Neural progenitor cell (in vitro differentiated cells): ENCODE data around the gene FAM163A. TPM values are rescaled to one million over a fixed set of nuclear protein-coding genes. Genes with fewer than 3 reads are reported as not detected.

Experiments
- DNase-seq: peaks from one replicate; pipeline ENCODE4 v3.0.0-alpha.2; 2016; ENCODE audit warnings: low spot score
- H2AFZ ChIP-seq: fragments of 200-600 bp; sonication (generic); replicated peaks from 2 replicates; pipeline ENCODE4 v1.6.1; 2016; ENCODE audit warnings: antibody characterized with exemption
- H3F3A ChIP-seq: fragments of 200-600 bp; sonication (generic); 2 replicates; pipeline ENCODE4 v1.6.1; 2016; ENCODE audit warnings: antibody characterized with exemption, low read depth
- H3K27ac ChIP-seq: fragments of 200-600 bp; sonication (generic); 2 replicates; pipeline ENCODE4 v1.5.1; 2016; ENCODE audit warnings: mild to moderate bottlenecking
- H3K27me3 ChIP-seq: fragments of 200-600 bp; sonication (generic); 2 replicates; pipeline ENCODE4 v1.6.1; 2016; ENCODE audit warnings: mild to moderate bottlenecking, moderate library complexity
- H3K36me3 ChIP-seq: fragments of 200-600 bp; sonication (generic); 2 replicates; pipeline ENCODE4 v1.5.1; 2016
- H3K4me1 ChIP-seq: fragments of 200-600 bp; sonication (generic); 2 replicates; pipeline ENCODE4 v1.6.1; 2016; ENCODE audit warnings: mixed run types
- H3K4me2 ChIP-seq: fragments of 200-600 bp; sonication (generic); 2 replicates; pipeline ENCODE4 v1.6.1; 2016
- H3K4me3 ChIP-seq: fragments of 200-600 bp; sonication (generic); 2 replicates; pipeline ENCODE4 v1.5.1; 2016
- H3K79me2 ChIP-seq: fragments of 200-600 bp; sonication (generic); 2 replicates; pipeline ENCODE4 v1.6.1; 2016; ENCODE audit warnings: low read depth
- H3K9ac ChIP-seq: fragments of 200-600 bp; sonication (generic); 2 replicates; pipeline ENCODE4 v1.6.1; 2016
- H3K9me3 ChIP-seq: fragments of 200-600 bp; sonication (generic); 2 replicates; pipeline ENCODE4 v1.5.1; 2016; ENCODE audit warnings: low read depth
- H4K20me1 ChIP-seq: fragments of 200-600 bp; sonication (generic); 2 replicates; pipeline ENCODE4 v1.6.1; 2016; ENCODE audit warnings: low read depth
- H3K27ac Mint-ChIP-seq: 3 replicates; pipeline ENCODE4 v1.8.0; 2021; ENCODE audit warnings: mixed read lengths
- H3K27me3 Mint-ChIP-seq: 2 replicates; pipeline ENCODE4 v1.8.0; 2022; ENCODE audit warnings: low read depth, mild to moderate bottlenecking, inconsistent platforms, moderate library complexity, mixed read lengths; ENCODE audit not compliant: insufficient read depth
- H3K36me3 Mint-ChIP-seq: 3 replicates; pipeline ENCODE4 v1.8.0; 2021; ENCODE audit warnings: mixed read lengths
- H3K4me1 Mint-ChIP-seq: 3 replicates; pipeline ENCODE4 v1.8.0; 2021; ENCODE audit warnings: mixed read lengths
- H3K4me3 Mint-ChIP-seq: 3 replicates; pipeline ENCODE4 v1.8.0; 2021; ENCODE audit warnings: mild to moderate bottlenecking, moderate library complexity, mixed read lengths
- H3K9me3 Mint-ChIP-seq: 3 replicates; pipeline ENCODE4 v1.8.0; 2020; ENCODE audit warnings: mixed read lengths
- CTCF ChIP-seq: fragments of 200-600 bp; sonication (generic); IDR thresholded peaks from 2 replicates; pipeline ENCODE4 v1.5.1; 2017; ENCODE audit warnings: antibody characterized with exemption, mild to moderate bottlenecking
- EZH2 ChIP-seq: fragments of 200-600 bp; sonication (generic); IDR thresholded peaks from 2 replicates; pipeline ENCODE4 v1.6.1; 2017; ENCODE audit warnings: antibody characterized with exemption, mild to moderate bottlenecking, moderate library complexity
- EZH2phosphoT487 ChIP-seq: fragments of 200-600 bp; sonication (generic); IDR thresholded peaks from 2 replicates; pipeline ENCODE4 v1.6.1; 2017; ENCODE audit warnings: antibody characterized with exemption
- total RNA-seq: library from RNA; depleted of rRNA; stranded (reverse); fragments of >200 nt; gene quantifications from 2 replicates; pipeline ENCODE4 v1.2.3, GENCODE V29; 2015; ENCODE audit warnings: low replicate concordance

Gene FAM163A
- total RNA-seq, 1 donor from 2014 or later: 0.11 TPM

DNA sequence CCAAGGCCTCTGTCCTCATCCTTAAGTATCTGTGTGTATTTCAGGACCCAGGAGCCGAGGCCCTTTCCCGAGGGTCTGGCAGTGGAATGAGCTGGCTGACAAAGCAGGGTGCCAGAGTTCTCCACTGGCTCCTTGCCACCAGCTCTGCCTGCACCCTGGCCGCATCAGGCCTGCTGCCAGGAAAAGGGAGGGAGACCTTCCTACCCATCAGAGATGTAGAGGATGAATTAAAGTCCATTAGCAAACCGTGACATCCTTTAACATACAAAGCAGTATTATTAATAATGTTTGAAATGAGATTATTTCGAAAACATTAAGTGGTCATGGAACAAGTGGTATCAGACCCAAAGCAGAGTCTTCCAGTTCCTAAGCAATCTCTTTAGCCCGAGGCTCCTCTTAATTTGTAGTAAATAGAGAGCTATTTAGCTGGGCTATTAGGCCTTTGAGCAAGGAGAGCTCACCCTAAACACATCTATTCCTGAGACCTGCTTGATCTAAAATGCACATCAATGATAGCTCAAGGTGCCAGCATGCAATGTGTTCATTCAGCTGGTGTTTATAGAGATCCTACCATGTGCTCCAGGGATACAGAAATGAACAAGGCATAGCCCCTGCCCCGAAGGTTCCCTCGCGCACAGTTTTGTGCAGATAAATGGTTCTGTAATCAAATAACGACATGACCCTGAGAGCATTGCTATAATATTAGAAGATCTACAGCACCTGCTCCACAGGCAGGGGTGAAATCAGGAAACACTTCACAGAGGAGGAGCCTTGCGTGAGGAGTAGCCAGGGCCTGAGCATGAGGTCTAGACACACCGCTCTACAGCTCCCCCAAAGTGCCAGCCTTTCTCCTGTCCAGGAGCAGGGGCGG is 44.0 kb downstream of the FAM163A start:
- Histone ChIP-seq H4K20me1 (no peaks in the 10 kb centered on the region), H2AFZ (no peak overlapping the region), H3K4me1 (peaks cover 5% of the 10 kb centered on the region), H3F3A (no peaks in the 10 kb centered on the region), H3K9ac (no peak overlapping the region), H3K36me3 (no peaks in the 10 kb centered on the region), H3K79me2 (no peaks in the 10 kb centered on the region), H3K4me2 (no peak overlapping the region), H3K9me3 (no peaks in the 10 kb centered on the region), H3K4me3 (no peak overlapping the region), H3K27me3 (no peaks in the 10 kb centered on the region), H3K27ac (no peak overlapping the region)
- Mint-ChIP-seq H3K27ac (no peak overlapping the region), H3K36me3 (no peaks in the 10 kb centered on the region), H3K4me3 (no peak overlapping the region), H3K27me3 (no peaks in the 10 kb centered on the region), H3K4me1 (peaks cover 19% of the 10 kb centered on the region), H3K9me3 (no peaks in the 10 kb centered on the region)
- DNase-seq: no peak
- TF ChIP-seq EZH2phosphoT487 (no peak), CTCF (no peak)

GRCh38 chr1:179788259-179788658 is 45.2 kb downstream of the FAM163A start:
- TF ChIP-seq EZH2phosphoT487 (no peak), CTCF (no peak), EZH2 (no peak)
- Histone ChIP-seq H3K4me1 (peaks cover 5% of the 10 kb centered on the region), H3K9ac (no peak overlapping the region), H3K27ac (no peak overlapping the region), H3F3A (no peaks in the 10 kb centered on the region), H4K20me1 (no peaks in the 10 kb centered on the region), H3K4me3 (no peak overlapping the region), H3K36me3 (no peaks in the 10 kb centered on the region), H2AFZ (peak overlapping the region; percentile 72), H3K4me2 (no peak overlapping the region), H3K27me3 (no peaks in the 10 kb centered on the region), H3K9me3 (no peaks in the 10 kb centered on the region), H3K79me2 (no peaks in the 10 kb centered on the region)
- peaks cover 4% of the 10 kb centered on the region for H3K27me3 Mint-ChIP-seq
- H3K36me3 Mint-ChIP-seq: no peaks in the 10 kb centered on the region
- peaks cover 19% of the 10 kb centered on the region for H3K4me1 Mint-ChIP-seq
- no peak overlapping the region for H3K27ac Mint-ChIP-seq
- H3K4me3 Mint-ChIP-seq: no peak overlapping the region
- DNase-seq: peak; percentile 36
- no peaks in the 10 kb centered on the region for H3K9me3 Mint-ChIP-seq

- TF ChIP-seq EZH2phosphoT487: no peak
- no peak for TF ChIP-seq EZH2
- no peak for TF ChIP-seq CTCF
- no peak overlapping the region for H3K4me3 Mint-ChIP-seq
- no peaks in the 10 kb centered on the region for H3K27me3 ChIP-seq
- no peaks in the 10 kb centered on the region for H3K9me3 ChIP-seq
- no peak overlapping the region for H3K27ac Mint-ChIP-seq
- DNase-seq: no peak
- no peaks in the 10 kb centered on the region for H3K9me3 Mint-ChIP-seq
- no peaks in the 10 kb centered on the region for H3K36me3 ChIP-seq
- peaks cover 2% of the 10 kb centered on the region for H3K4me1 ChIP-seq
- H3K4me3 ChIP-seq: no peak overlapping the region
- no peak overlapping the region for H3K4me2 ChIP-seq
- H3K36me3 Mint-ChIP-seq: no peaks in the 10 kb centered on the region
- peaks cover 4% of the 10 kb centered on the region for H3K27me3 Mint-ChIP-seq
- no peak overlapping the region for H3K9ac ChIP-seq
- H4K20me1 ChIP-seq: no peaks in the 10 kb centered on the region
- no peaks in the 10 kb centered on the region for H3F3A ChIP-seq
- H3K27ac ChIP-seq: no peak overlapping the region
- H3K4me1 Mint-ChIP-seq: peaks cover under 1% of the 10 kb centered on the region
- no peak overlapping the region for H2AFZ ChIP-seq
- no peaks in the 10 kb centered on the region for H3K79me2 ChIP-seq
Observed at GRCh38 chr1:179793281-179793680, 50.2 kb downstream of the FAM163A start.
